Progenitor cell of endocrine pancreas (in vitro differentiated cells): Measurements from ENCODE around the gene DIS3L2. TPM values are rescaled to one million over a fixed set of nuclear protein-coding genes. Genes with fewer than 3 reads are reported as not detected.

Experiments
- DNase-seq: peaks from one replicate; pipeline ENCODE4 v3.0.0; 2021; ENCODE audit warnings: low spot score; ENCODE audit not compliant: unreplicated experiment
- H3K27ac Mint-ChIP-seq: 2 replicates; pipeline ENCODE4 v1.8.0; 2021; ENCODE audit warnings: mild to moderate bottlenecking, moderate library complexity, mixed read lengths
- H3K27me3 Mint-ChIP-seq: 2 replicates; pipeline ENCODE4 v1.8.0; 2021; ENCODE audit warnings: mixed read lengths
- H3K36me3 Mint-ChIP-seq: 2 replicates; pipeline ENCODE4 v1.8.0; 2022; ENCODE audit warnings: mixed read lengths; ENCODE audit not compliant: insufficient read depth
- H3K4me1 Mint-ChIP-seq: 2 replicates; pipeline ENCODE4 v1.8.0; 2021; ENCODE audit warnings: low read depth, mixed read lengths
- H3K4me3 Mint-ChIP-seq: 2 replicates; pipeline ENCODE4 v1.8.0; 2021; ENCODE audit warnings: low read depth, mild to moderate bottlenecking, moderate library complexity, mixed read lengths
- H3K9me3 Mint-ChIP-seq: 2 replicates; pipeline ENCODE4 v1.8.0; 2021; ENCODE audit warnings: low read depth, mixed read lengths
- total RNA-seq: library from RNA; stranded (reverse); gene quantifications from 2 replicates; pipeline ENCODE4 v1.2.1, GENCODE V29; 2021
- TF ChIP-seq, protein P1 (sequence below): fragments of 200-600 bp; sonication (generic); IDR thresholded peaks from one replicate; pipeline ENCODE4 v1.5.0; 2021; ENCODE audit warnings: antibody characterized with exemption, mild to moderate bottlenecking; ENCODE audit not compliant: unreplicated experiment

Gene DIS3L2
- total RNA-seq, 1 donor from 2014 or later, result 59.3 TPM

DNA sequence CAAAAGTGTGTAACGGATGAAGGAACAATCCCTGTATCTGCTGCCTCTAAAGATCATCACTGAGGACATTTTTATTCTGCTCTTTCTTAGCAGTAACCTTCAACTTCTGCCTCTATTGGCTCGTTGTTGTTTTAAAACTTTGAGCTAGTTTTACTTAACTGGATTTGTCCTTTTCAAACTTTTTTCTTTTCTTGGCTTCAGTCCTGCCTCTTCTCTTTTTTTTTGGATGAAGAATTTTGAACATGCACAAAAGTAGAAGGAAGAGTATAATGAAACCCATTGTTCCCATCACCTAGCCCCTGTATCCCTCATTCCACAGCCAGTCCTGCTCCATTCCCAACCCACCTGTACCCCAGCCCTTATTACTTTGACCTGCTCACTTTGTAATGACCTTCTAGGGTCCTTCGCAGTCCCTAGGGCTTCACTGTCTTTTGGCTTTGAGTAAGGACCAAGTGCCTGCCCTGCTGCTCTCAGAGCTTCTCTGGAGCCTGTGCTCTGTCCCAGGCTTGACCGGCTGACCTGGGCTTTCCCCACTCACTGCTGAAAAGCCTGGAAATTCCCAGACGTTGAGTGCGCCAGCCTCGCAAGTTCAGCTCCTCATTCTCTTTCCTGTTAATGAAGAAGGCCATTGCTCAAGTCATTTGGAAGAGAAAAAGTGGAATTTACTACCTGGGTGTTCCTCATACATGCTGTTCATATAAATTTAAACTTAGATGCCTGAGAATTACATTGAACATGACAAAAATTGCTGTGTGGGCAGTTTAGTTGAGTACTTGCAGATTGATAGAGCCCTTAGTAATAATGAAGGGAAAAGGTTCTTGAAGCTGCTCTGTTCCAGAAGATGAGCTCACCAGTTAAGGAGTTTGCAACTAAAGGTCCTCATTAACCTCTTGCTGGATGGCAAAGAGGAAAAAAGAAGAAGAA lies 267.7 kb downstream of the DIS3L2 start:
- no peak for DNase-seq
- Mint-ChIP-seq H3K27ac (no peak overlapping the region), H3K9me3 (no peaks in the 10 kb centered on the region), H3K4me1 (no peaks in the 10 kb centered on the region), H3K36me3 (no peaks in the 10 kb centered on the region), H3K27me3 (no peaks in the 10 kb centered on the region), H3K4me3 (no peak overlapping the region)
- TF ChIP-seq, protein P1, sequence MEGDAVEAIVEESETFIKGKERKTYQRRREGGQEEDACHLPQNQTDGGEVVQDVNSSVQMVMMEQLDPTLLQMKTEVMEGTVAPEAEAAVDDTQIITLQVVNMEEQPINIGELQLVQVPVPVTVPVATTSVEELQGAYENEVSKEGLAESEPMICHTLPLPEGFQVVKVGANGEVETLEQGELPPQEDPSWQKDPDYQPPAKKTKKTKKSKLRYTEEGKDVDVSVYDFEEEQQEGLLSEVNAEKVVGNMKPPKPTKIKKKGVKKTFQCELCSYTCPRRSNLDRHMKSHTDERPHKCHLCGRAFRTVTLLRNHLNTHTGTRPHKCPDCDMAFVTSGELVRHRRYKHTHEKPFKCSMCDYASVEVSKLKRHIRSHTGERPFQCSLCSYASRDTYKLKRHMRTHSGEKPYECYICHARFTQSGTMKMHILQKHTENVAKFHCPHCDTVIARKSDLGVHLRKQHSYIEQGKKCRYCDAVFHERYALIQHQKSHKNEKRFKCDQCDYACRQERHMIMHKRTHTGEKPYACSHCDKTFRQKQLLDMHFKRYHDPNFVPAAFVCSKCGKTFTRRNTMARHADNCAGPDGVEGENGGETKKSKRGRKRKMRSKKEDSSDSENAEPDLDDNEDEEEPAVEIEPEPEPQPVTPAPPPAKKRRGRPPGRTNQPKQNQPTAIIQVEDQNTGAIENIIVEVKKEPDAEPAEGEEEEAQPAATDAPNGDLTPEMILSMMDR, result no peak

GRCh38 chr2:232229911-232230310 lies 268.4 kb downstream of the DIS3L2 start:
- H3K27ac Mint-ChIP-seq, result no peak overlapping the region
- no peaks in the 10 kb centered on the region for H3K9me3 Mint-ChIP-seq
- no peak for DNase-seq
- no peaks in the 10 kb centered on the region for H3K4me1 Mint-ChIP-seq
- no peak overlapping the region for H3K4me3 Mint-ChIP-seq
- no peaks in the 10 kb centered on the region for H3K27me3 Mint-ChIP-seq
- TF ChIP-seq, protein P1, result no peak
- no peaks in the 10 kb centered on the region for H3K36me3 Mint-ChIP-seq

- H3K27me3 Mint-ChIP-seq, result no peaks in the 10 kb centered on the region
- H3K27ac Mint-ChIP-seq, result peak overlapping the region; percentile 5
- H3K9me3 Mint-ChIP-seq, result no peaks in the 10 kb centered on the region
- no peak for DNase-seq
- TF ChIP-seq, protein P1, result peak; percentile 51
- no peaks in the 10 kb centered on the region for H3K4me1 Mint-ChIP-seq
- no peaks in the 10 kb centered on the region for H3K36me3 Mint-ChIP-seq
- no peak overlapping the region for H3K4me3 Mint-ChIP-seq
Observed at GRCh38 chr2:232230560-232230959, 269.0 kb downstream of the DIS3L2 start.

DNA sequence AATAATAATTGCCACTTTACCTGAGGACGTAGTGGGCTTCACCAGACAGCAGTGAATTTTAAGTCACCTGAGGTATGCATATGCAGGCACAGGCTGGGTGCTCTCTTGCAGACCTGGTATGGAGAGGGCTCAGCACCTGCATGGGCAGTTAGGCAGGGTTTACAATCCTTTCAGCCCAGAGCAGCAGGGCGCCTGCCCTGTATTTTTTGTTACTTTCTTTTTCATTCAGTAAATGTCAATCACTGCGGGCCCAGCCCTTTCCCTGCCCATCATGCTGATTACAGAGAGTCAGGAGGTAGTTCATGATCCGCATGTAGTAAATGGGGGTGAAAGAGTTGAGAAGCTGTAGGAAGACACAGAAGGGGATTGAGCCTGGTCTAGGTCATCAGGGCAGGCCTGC lies 270.0 kb downstream of the DIS3L2 start:
- Mint-ChIP-seq H3K27ac (no peak overlapping the region), H3K9me3 (no peaks in the 10 kb centered on the region), H3K27me3 (no peaks in the 10 kb centered on the region), H3K4me1 (no peaks in the 10 kb centered on the region), H3K36me3 (no peaks in the 10 kb centered on the region), H3K4me3 (no peak overlapping the region)
- TF ChIP-seq, protein P1, result no peak
- no peak for DNase-seq

DNA sequence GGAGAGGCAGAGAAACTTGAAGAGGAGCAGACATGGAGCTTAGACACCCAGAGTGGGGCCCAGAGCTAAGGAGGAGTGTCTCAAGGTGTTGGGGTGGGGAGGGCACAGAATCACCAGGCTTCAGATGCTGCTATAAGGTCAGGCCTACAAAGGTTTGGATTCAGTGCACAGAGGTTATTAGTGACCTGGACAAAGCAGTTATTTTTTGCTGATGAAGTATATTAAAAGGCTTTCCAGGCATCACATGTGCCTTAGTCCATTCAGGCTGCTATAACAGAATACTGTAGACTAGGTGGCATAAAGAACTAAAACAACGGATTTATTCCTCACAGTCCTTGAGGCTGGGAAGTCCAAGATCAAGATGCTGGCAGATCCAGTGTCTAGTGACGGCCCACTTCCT lies 271.4 kb downstream of the DIS3L2 start:
- no peaks in the 10 kb centered on the region for H3K27me3 Mint-ChIP-seq
- no peaks in the 10 kb centered on the region for H3K9me3 Mint-ChIP-seq
- TF ChIP-seq, protein P1, result no peak
- no peaks in the 10 kb centered on the region for H3K36me3 Mint-ChIP-seq
- H3K4me1 Mint-ChIP-seq, result peaks cover 2% of the 10 kb centered on the region
- peak overlapping the region; percentile 0 for H3K27ac Mint-ChIP-seq
- no peak overlapping the region for H3K4me3 Mint-ChIP-seq
- no peak for DNase-seq
